KG1 (cell line): ENCODE results near the gene MED22.

ENCODE experiments used
- DNase-seq: peaks from one replicate; lab custom pipeline; 2025; lab: John Stamatoyannopoulos, UW

Gene MED22

DNA sequence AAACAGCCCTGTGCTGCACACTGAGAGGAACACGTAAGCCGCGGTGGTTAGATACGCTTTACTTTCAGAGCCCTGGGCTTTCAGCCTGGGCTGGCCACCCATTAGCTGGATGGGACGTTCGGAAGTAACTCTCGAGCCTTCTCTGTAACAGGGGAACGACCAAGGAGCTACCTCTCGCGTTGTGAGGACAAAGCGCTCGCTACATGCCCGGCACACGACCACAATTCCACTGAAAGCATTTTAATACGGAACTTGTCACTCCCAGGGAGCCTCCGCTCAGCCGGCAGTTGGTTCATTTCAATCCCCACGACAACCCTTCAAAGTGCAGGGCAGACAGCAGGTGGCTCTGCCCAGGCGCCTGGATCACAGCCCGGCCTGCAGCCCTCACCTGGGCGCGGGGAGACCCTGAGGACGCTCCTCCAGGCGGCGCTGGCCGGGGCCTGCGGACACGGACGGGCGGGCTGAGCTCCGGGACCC is 8.0 kb upstream of the MED22 start:
- no peak for DNase-seq

- no peak for DNase-seq
These were observed 6.8 kb upstream of the MED22 start for GRCh38 chr9:133354766-133355165.

DNA sequence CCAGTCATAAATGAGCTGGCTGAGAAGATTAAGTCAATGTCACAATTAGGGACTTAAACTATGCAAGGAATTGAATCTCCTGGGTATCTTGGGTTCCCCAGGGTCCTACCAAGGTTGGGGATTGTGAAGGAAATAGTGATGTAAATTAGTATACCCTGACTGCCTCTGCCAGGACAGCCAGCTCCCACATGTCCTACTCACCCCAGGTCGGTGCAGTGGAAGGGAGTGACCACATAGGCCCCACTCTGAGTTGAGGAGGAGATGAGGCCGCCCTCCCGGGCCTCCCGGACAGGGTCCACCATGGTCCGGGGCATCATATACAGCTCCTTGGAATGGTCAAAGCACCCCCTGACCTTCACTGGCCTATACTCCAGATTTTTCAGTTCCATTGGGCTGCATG is 5.6 kb upstream of the MED22 start:
- no peak for DNase-seq

GRCh38 chr9:133352635-133353340 is 4.9 kb upstream of the MED22 start:
- DNase-seq = no peak

DNA sequence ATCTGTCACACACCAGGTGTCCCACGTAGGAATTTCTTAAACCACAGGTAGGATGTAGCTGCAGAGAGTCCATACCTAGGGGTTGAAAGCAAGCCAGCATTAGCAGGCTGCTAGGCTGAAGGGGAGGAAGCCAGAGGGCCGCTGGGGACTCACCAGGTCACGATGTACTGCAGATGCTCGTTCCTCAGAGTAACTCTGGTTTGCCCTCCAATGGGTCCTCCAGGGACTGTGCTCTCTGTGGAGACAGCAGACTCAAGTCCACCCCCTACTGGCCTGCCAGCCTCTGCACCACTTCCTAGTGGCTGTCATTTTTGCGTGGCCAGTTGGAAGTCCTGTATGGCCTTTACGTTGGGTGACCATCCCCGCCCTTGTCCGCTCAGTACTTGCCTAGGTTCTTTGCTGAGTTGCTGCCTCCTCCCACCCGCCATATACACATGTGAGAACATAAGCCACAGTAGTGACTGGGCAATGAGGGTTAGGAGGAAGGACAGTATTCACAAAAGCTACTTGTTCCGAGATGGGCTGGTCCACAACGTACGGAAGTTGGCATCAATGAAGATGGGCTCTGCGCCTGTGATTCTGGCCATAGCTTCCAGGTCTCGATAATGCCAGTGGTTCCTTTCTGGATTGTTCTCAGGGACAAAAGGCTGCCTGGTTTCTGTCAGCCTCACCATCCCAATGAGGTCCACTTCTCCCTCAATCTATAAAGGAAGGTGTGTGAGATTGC is 4.1 kb upstream of the MED22 start:
- no peak for DNase-seq

DNA sequence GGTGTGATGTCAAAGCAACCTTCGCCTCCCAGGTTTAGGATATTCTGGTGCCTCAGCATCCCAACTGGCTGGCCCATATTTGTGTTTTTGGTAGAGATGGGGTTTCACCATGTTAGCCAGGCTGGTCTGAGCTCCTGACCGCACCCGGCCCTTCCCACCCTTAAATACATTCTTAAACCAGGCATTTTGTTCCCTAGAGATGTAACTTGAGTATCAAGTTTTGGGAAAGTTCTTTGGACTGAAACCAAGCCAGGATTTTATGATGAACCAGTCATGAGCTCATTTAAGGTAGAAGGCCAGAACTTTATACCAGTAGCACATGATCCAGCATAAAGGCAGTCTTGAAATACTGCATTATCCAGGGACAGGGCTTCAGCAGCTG is 3.6 kb upstream of the MED22 start:
- no peak for DNase-seq

DNA sequence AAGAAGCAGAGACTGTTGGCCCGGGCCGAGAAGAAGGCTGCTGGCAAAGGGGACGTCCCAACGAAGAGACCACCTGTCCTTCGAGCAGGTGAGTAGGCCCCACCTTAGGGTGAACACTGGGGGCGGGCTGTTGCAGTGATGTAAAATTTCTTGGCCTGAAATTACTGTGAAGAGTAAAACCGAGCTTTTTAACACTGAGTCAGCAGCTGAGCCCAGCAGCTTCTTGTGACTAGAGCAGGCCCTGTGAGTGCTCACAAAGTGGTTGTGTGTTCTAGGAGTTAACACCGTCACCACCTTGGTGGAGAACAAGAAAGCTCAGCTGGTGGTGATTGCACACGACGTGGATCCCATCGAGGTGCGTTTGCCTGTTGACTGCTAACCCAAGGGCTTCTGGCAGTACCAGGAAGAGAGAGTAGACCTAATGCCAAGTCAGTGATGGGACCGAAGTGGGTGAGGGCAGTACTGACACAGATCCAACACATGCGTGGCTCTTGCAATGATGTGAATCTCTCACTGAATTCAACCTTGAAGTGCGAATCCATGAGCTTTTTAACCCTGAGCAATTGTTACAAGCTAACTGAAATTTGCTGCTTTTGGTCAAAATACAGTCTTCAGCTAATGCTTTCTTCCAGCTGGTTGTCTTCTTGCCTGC is 2.2 kb upstream of the MED22 start:
- DNase-seq = no peak

- DNase-seq = no peak
These were observed 1.0 kb upstream of the MED22 start for GRCh38 chr9:133348718-133349573.

DNA sequence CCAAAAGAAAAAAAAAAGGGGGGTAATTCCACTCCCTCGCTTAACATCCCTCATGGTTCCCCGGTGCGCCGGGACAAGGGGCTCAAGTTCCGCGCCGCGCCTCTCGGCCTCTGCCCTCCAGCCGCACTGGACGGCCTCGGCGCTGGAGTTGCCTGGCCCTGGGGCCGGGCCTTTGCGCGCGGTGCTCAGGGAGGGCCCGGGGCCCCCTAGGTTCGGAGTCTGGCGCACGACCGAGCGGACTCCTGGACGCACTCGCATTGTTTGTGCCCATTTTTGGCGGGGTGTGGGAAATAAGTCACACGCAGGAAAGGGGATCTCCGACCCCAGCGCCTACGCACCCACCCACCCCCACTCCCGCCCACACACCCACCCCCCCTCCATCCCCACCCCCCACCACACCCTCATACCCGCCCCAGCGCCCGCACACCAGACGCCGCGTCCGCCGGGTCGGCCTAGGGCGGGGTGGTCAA is 381 bp downstream of the MED22 start:
- DNase-seq = no peak

- DNase-seq = no peak
These were observed 1.7 kb downstream of the MED22 start for GRCh38 chr9:133346021-133346785.

- DNase-seq = no peak
These were observed 2.3 kb downstream of the MED22 start for GRCh38 chr9:133345596-133345995.

DNA sequence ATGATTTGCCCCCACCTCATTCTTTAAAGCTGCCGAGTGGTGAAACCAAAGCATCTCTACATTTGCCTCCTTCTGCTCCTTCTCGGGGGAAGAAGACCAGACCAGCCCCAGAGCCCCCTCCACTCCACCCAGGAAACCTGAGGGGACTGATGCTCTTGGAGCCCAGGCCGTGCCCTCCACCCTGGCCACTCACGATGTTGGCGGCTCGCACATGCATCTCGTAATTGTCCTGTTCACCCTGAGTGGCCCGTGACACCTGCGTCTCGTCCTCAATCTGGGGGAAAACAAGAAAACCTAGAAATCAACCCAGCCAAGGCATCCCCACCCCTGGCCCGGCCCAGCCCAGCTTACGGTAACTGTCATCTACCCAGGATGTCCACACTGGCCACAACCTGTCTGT is 3.0 kb downstream of the MED22 start:
- DNase-seq = no peak

- no peak for DNase-seq
These were observed 3.9 kb downstream of the MED22 start for GRCh38 chr9:133344071-133344470.

GRCh38 chr9:133342570-133342969 is 5.4 kb downstream of the MED22 start:
- DNase-seq = no peak

GRCh38 chr9:133342069-133342406 is 5.9 kb downstream of the MED22 start:
- no peak for DNase-seq

DNA sequence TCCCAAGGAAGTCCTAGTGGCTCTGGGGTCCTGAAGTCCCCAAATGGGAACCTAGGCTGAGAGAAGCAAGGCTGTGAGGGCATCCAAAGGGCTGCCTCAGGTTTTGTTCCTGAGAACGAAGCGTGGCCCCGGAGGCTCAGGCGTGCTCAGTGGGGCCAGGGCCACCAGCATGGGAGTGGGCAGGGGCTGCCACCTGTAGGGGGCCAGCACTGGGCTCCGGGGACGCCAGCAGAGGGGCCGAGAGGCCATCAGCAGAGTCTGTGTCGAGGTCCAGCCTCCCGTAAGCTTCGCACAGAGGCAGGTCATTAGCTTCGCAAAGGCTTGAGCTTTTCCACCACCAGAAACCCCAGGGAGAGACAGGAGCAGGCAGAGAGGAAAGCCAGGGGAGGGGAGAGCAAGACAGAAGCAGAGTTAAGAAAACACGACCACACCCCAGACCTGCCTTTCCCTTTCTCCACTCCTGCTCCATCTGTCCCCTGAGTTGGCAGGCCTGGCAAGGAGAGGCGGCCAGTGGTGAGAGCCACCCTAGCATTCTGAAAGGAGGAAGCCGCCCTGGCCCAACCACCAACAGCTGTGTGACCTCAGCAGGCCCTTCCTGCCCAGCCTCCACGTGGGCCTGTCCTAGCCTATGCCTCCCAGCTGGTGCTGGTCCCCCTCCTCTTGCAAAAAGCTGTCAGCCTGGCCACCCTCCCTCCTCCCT is 6.4 kb downstream of the MED22 start:
- peak; percentile 32 for DNase-seq

DNA sequence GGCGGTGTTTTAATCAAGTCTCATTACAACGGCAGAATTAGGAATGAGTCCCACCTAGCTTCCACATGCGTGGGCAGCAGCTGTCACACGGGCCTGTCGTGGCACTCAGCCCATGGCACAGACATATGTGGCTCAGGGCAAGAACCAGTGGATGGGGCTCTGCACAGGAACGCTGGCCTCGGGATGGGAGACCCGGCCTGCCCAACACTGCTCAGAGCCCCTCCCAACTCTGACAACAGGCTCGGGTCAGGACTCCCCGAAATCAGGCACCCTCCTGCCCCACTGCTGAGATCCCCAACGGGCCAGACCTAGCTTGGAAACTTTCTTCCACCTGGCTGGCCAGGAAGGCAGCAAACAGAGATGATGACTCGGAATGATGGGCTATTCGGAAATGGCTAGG is 7.0 kb downstream of the MED22 start:
- no peak for DNase-seq

DNA sequence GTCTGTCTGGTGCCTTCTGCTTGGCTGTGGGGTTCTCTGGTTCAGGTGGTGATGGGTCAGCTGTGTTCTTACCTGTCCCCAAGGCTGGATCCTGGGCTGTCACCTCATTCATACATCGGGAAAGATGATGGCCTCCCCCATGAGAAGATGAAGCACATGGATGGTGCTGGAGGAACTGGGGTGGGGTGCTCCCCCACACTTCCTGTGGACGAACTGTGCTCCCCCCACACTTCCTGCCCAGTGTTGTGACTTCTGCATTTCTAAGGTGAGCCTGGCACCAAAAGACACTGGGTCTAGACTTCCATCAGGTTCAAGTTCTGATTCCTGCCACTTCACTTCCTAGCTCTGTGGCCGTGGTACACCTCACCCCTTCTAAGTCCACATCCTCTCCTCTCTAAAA is 7.7 kb downstream of the MED22 start:
- DNase-seq = no peak

DNA sequence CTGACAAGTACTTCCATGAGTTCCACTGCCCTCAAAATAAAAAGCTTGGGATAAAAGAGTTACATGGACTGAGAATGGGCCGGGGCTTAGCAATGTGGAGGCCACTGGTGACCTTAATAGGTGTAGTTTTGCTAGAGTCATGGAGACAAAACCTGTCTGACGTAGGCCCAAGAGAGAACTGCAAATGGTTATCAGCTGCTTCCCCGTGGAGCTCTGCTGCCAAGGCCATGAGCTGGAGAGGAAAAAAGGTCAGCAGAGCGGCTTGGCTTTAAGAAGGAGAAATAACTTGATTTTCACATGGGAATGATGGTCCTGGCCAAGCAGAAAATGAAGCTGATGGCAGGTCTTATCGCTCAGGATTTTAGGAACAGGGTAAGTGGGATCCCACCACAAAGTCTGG is 8.3 kb downstream of the MED22 start:
- no peak for DNase-seq

- peak; percentile 91 for DNase-seq
These were observed 11.8 kb downstream of the MED22 start, which contains the start of gene SURF6 for GRCh38 chr9:133335924-133336811. SURF6 (minus strand) TSS chr9:133336188; CDS start chr9:133336132, 56 bp downstream.
